Measurements from ENCODE around the gene PWWP2A. TPM values are rescaled to one million over a fixed set of nuclear protein-coding genes. Genes with fewer than 3 reads are reported as not detected.

Gene PWWP2A
- total and polyA plus RNA-seq, 10 of the 15 experiments (the other 5 are each of a cell fraction or from before 2014, with no cell fraction given): 5.7 to 26.1 (median 17.7) TPM

GRCh38 chr5:160083501-160083900, 35.7 kb downstream of the PWWP2A start (continued):
- no peak for TF ChIP-seq SIX5 (IDR thresholded peaks at IDR 0.05; ENCODE audit: low read depth, low read length, severe bottlenecking)
- TF ChIP-seq KAT2A (conservative IDR thresholded peaks at IDR 0.05; ENCODE audit: control insufficient read depth, low read depth, low read length): no peak

- ChIA-PET CTCF (interaction anchor here (1.0 to 3.3 kb wide), 4 partner anchors 257 to 311 kb away, joined by 3 to 13 read pairs (median 5); no protein-coding TSS in a partner anchor), SMC1A (ENCODE audit: uncharacterized antibody, unreplicated experiment) (interaction anchor here (0.7 kb wide), 2 partner anchors 12 to 27 kb away, joined by 3 read pairs; no protein-coding TSS in a partner anchor), POLR2A (no interaction called here), RAD21 (ENCODE audit: unreplicated experiment) (no interaction called here)
- no peak for TF ChIP-seq PML (IDR thresholded peaks at IDR 0.05; ENCODE audit: low read length)
- TF ChIP-seq TAF1 (IDR thresholded peaks at IDR 0.05; ENCODE audit: borderline replicate concordance, low read depth, low read length): no peak
- TF ChIP-seq E4F1 (IDR thresholded peaks at IDR 0.05; ENCODE audit: borderline replicate concordance, partially characterized antibody): no peak
- TF ChIP-seq BCL3 (IDR thresholded peaks at IDR 0.05; ENCODE audit: borderline replicate concordance, insufficient read depth, low read depth, low read length, poor library complexity, severe bottlenecking): no peak
- no peak for TF ChIP-seq ATF3 (IDR thresholded peaks at IDR 0.05; ENCODE audit: borderline replicate concordance, extremely low read depth, low read depth, low read length)
- no peak for TF ChIP-seq RFX5 (IDR thresholded peaks at IDR 0.05; ENCODE audit: low read depth, low read length)
- TF ChIP-seq ZBTB11 (CRISPR knock-in tag; IDR thresholded peaks at IDR 0.05): no peak
- TF ChIP-seq RAD51 (IDR thresholded peaks at IDR 0.05): no peak
- no peak for TF ChIP-seq SMC3 (IDR thresholded peaks at IDR 0.05; ENCODE audit: borderline replicate concordance, low read length)
- H3K36me3 ChIP-seq (ENCODE audit: control insufficient read depth in 2 of 2, insufficient read depth in 2 of 2, low read length in 1 of 2): no peaks in the 10 kb centered on the region
- no peak overlapping the region for H3K27ac ChIP-seq (ENCODE audit: control insufficient read depth, insufficient read depth)
- no peaks in the 10 kb centered on the region for H3K79me2 ChIP-seq (ENCODE audit: control insufficient read depth, insufficient read depth, low read length)
- H3K9me3 ChIP-seq (replicated peaks; ENCODE audit: control insufficient read depth, insufficient read depth, low read length): no peaks in the 10 kb centered on the region
- FAIRE-seq (no peak), ATAC-seq (no peak), DNase-seq (ENCODE audit: low read depth, low spot score) (no peak)
- in situ Hi-C loops (cut with MboI): no loop called here
- no peak overlapping the region for H3K4me2 ChIP-seq (ENCODE audit: control insufficient read depth, insufficient read depth)
- H3K27me3 ChIP-seq (replicated peaks in 1 of 2; ENCODE audit: control insufficient read depth in 2 of 2, insufficient read depth in 2 of 2, low read length in 1 of 2): no peaks in the 10 kb centered on the region
- no peak overlapping the region for H3K4me3 ChIP-seq
- intact Hi-C loops (cut with micrococcal nuclease; ENCODE audit: unreplicated experiment): loop anchor here (5.0 kb wide), 1 partner anchor 309 kb away; no protein-coding TSS in a partner anchor
- H3K4me1 ChIP-seq (ENCODE audit: control insufficient read depth, insufficient read depth, low read length): no peaks in the 10 kb centered on the region
- 83% methylated on average over 9 of the region's 9 CpGs for WGBS (ENCODE audit: insufficient coverage, insufficient replicate concordance, low lambda C conversion rate, missing lambda C conversion rate)
- H2AFZ ChIP-seq (ENCODE audit: control insufficient read depth, low read depth, low read length): no peak overlapping the region
- no peaks in the 10 kb centered on the region for H4K20me1 ChIP-seq (ENCODE audit: control insufficient read depth, insufficient read depth)
- H3K9ac ChIP-seq (ENCODE audit: control insufficient read depth, insufficient read depth, low read length): no peak overlapping the region
- BruUV-seq (replicated peaks): no TSS peak
Measured at GRCh38 chr5:160082614-160083500, 36.4 kb downstream of the PWWP2A start.

Data from GM12878 (cell line).